PC-3 (cell line): Measurements from ENCODE around the gene MYH14. TPM values are rescaled to one million over a fixed set of nuclear protein-coding genes. Genes with fewer than 3 reads are reported as not detected.
A peak's percentile ranks its signal among the peaks of the same experiment; 100 is the strongest.

Experiments used
- ATAC-seq: fragments of 200-7000 bp; cut with Tn5 transposase; 2 replicates; pipeline ENCODE4 v1.9.1; 2020; ENCODE audit warnings: mild to moderate bottlenecking, moderate library complexity
- BruUV-seq: library from RNA; stranded (reverse); fragments of 400-500 nt; replicated peaks from 2 replicates; lab custom pipeline; 2021; lab: Mats Ljungman, UMichigan
- CTCF ChIA-PET: fragments of 300-600 bp; sonication (Branson Sonifier 250); formaldehyde crosslinking; loops from one replicate; lab custom pipeline; 2022; ENCODE audit warnings: antibody characterized with exemption; lab: Charles Lee
- POLR2A ChIA-PET: fragments of 300-600 bp; sonication (Branson Sonifier 250); formaldehyde crosslinking; loops from one replicate; lab custom pipeline; 2022; ENCODE audit warnings: antibody characterized with exemption; ENCODE audit not compliant: unreplicated experiment; lab: Charles Lee
- DNase-seq: peaks from one replicate; pipeline ENCODE4 v3.0.0-alpha.2; 2015
- H2AFZ ChIP-seq: fragments of 300-600 bp; sonication (generic); 2 replicates; pipeline ENCODE4 v1.6.0; 2016; ENCODE audit warnings: antibody characterized with exemption, low read length
- H3F3A ChIP-seq: fragments of 300-600 bp; sonication (generic); one replicate; pipeline ENCODE4 v1.6.0; 2017; ENCODE audit warnings: antibody characterized with exemption, low read length, control low read depth, mild to moderate bottlenecking; ENCODE audit not compliant: unreplicated experiment
- H3K27ac ChIP-seq: fragments of 300-600 bp; sonication (generic); 2 replicates; pipeline ENCODE4 v1.5.1; 2016; ENCODE audit warnings: mild to moderate bottlenecking, low read length
- H3K27me3 ChIP-seq: fragments of 300-600 bp; sonication (generic); 2 replicates; pipeline ENCODE4 v1.6.1; 2016; ENCODE audit warnings: low read length, mixed read lengths
- H3K36me3 ChIP-seq: fragments of 300-600 bp; sonication (generic); 2 replicates; pipeline ENCODE4 v1.6.1; 2016; ENCODE audit warnings: low read depth, mixed run types, low read length, mixed read lengths
- H3K4me1 ChIP-seq: fragments of 300-600 bp; sonication (generic); 2 replicates; pipeline ENCODE4 v1.5.1; 2016; ENCODE audit warnings: low read length; ENCODE audit not compliant: insufficient read depth
- H3K4me2 ChIP-seq: fragments of 300-600 bp; sonication (generic); 2 replicates; pipeline ENCODE4 v1.6.0; 2016; ENCODE audit warnings: low read length
- H3K4me3 ChIP-seq: fragments of 300-600 bp; sonication (generic); 2 replicates; pipeline ENCODE4 v1.5.1; 2016; ENCODE audit warnings: mild to moderate bottlenecking, low read length, mixed read lengths
- H3K79me2 ChIP-seq: fragments of 300-600 bp; sonication (generic); 2 replicates; pipeline ENCODE4 v1.6.1; 2017; ENCODE audit warnings: low read length, mixed read lengths
- H3K9ac ChIP-seq: fragments of 300-600 bp; sonication (generic); 2 replicates; pipeline ENCODE4 v1.6.0; 2016; ENCODE audit warnings: mild to moderate bottlenecking, low read length
- H3K9me2 ChIP-seq: fragments of 300-600 bp; sonication (generic); replicated peaks from 2 replicates; pipeline ENCODE4 v1.6.1; 2016; ENCODE audit warnings: mixed run types, low read length, mixed read lengths
- H3K9me3 ChIP-seq: fragments of 300-600 bp; sonication (generic); 2 replicates; pipeline ENCODE4 v1.6.1; 2016; ENCODE audit warnings: low read length, mixed read lengths
- H4K20me1 ChIP-seq: fragments of 300-600 bp; sonication (generic); 2 replicates; pipeline ENCODE4 v1.6.1; 2016; ENCODE audit warnings: low read length, mixed read lengths
- CTCF ChIP-seq: fragments of 300-600 bp; sonication (generic); conservative IDR thresholded peaks from 2 replicates; pipeline ENCODE4 v1.5.1; 2017; ENCODE audit warnings: antibody characterized with exemption, low read depth, mild to moderate bottlenecking, low read length
- EZH2 ChIP-seq: fragments of 300-600 bp; sonication (generic); IDR thresholded peaks from one replicate; pipeline ENCODE4 v1.6.1; 2017; ENCODE audit warnings: antibody characterized with exemption, mild to moderate bottlenecking, low read length; ENCODE audit not compliant: unreplicated experiment
- EZH2phosphoT487 ChIP-seq: fragments of 300-600 bp; sonication (generic); IDR thresholded peaks from 2 replicates; pipeline ENCODE4 v1.6.1; 2018; ENCODE audit warnings: mild to moderate bottlenecking, antibody characterized with exemption, low read length, borderline replicate concordance
- intact Hi-C: fragments of 100-400 bp; cut with micrococcal nuclease; formaldehyde crosslinking; loops from 2 replicates; pipeline ENCODE4 v1.9.0; 2023
- total RNA-seq: library from RNA; depleted of rRNA; stranded (reverse); fragments of >200 nt; gene quantifications from 2 replicates; pipeline ENCODE4 v1.2.3, GENCODE V29; 2014

Gene MYH14
- total RNA-seq, 1 experiment from 2014 or later, result 20.2 TPM

DNA sequence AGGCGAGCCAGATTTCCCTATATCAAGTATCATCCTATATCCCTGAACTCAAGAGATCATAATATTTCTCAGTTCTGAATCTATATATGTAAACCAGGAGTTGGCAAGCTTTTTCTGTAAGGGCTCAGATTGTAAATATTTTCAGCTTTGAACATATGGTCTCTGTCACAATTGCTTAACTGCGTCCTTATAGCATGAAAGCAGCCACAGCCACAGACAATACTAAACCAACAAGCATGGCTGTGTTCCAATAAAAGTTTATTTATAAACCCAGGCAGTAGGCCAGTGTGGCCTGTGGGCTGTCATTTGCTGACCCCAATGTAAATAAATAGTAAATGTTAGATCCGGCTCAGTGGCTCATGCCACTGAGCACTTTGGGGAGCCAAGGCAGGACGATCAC lies 12.2 kb upstream of the MYH14 start:
- Histone ChIP-seq H3K9me3 (no peaks in the 10 kb centered on the region), H3K4me1 (no peaks in the 10 kb centered on the region), H3K4me3 (no peak overlapping the region), H3K36me3 (no peaks in the 10 kb centered on the region), H3F3A (no peaks in the 10 kb centered on the region), H2AFZ (no peak overlapping the region), H3K4me2 (no peak overlapping the region), H4K20me1 (no peaks in the 10 kb centered on the region), H3K27ac (no peak overlapping the region), H3K79me2 (no peaks in the 10 kb centered on the region), H3K9ac (no peak overlapping the region), H3K9me2 (no peaks in the 10 kb centered on the region), H3K27me3 (peaks cover 6% of the 10 kb centered on the region; the same call in 1 of the 2 replicates)
- POLR2A ChIA-PET, result no interaction called here
- CTCF ChIA-PET, result no interaction called here
- BruUV-seq, result no TSS peak
- ATAC-seq (no peak), DNase-seq (no peak)
- intact Hi-C loops, result no loop called here
- TF ChIP-seq EZH2, result no peak
- no peak for TF ChIP-seq CTCF
- no peak for TF ChIP-seq EZH2phosphoT487

- Histone ChIP-seq H3K27ac (no peak overlapping the region), H3K4me1 (no peaks in the 10 kb centered on the region), H3K4me3 (no peak overlapping the region), H3K4me2 (no peak overlapping the region), H3K9me2 (no peaks in the 10 kb centered on the region), H3K79me2 (no peaks in the 10 kb centered on the region), H3K9ac (no peak overlapping the region), H3K9me3 (no peaks in the 10 kb centered on the region), H3K36me3 (no peaks in the 10 kb centered on the region), H3K27me3 (peaks cover 6% of the 10 kb centered on the region; the same call in 1 of the 2 replicates), H4K20me1 (no peaks in the 10 kb centered on the region), H3F3A (no peaks in the 10 kb centered on the region), H2AFZ (no peak overlapping the region)
- ATAC-seq, result 0 out of 2 replicates have a peak, but pooled peaks have one; percentile 24
- ChIA-PET POLR2A (no interaction called here), CTCF (interaction anchor here (0.6 kb wide), 1 partner anchor 532 kb away, joined by 3 read pairs; no protein-coding TSS in a partner anchor)
- intact Hi-C loops, result no loop called here
- no peak for DNase-seq
- BruUV-seq, result no TSS peak
- TF ChIP-seq EZH2phosphoT487 (no peak), EZH2 (no peak)
Measured at GRCh38 chr19:50192463-50193211, 10.8 kb upstream of the MYH14 start.

GRCh38 chr19:50195224-50195623 lies 8.2 kb upstream of the MYH14 start:
- Histone ChIP-seq H3K27ac (no peak overlapping the region), H3K4me1 (no peaks in the 10 kb centered on the region), H3K9me2 (no peaks in the 10 kb centered on the region), H3K4me3 (no peak overlapping the region), H3K9me3 (no peaks in the 10 kb centered on the region), H3K4me2 (no peak overlapping the region), H4K20me1 (no peaks in the 10 kb centered on the region), H3K36me3 (no peaks in the 10 kb centered on the region), H2AFZ (no peak overlapping the region), H3K9ac (no peak overlapping the region), H3K79me2 (no peaks in the 10 kb centered on the region), H3K27me3 (no peaks in the 10 kb centered on the region; the same call in 1 of the 2 replicates), H3F3A (no peaks in the 10 kb centered on the region)
- CTCF ChIA-PET, result no interaction called here
- ATAC-seq, result no peak
- BruUV-seq, result no TSS peak
- no peak for TF ChIP-seq EZH2
- no peak for DNase-seq
- POLR2A ChIA-PET, result interaction anchor here (0.6 kb wide), 1 partner anchor 18 kb away, joined by 7 read pairs; no protein-coding TSS in a partner anchor
- intact Hi-C loops, result no loop called here
